K562 (cell line): ENCODE data around the gene GFOD2. TPM values are rescaled to one million over a fixed set of nuclear protein-coding genes. Genes with fewer than 3 reads are reported as not detected.

Experiments used
- CBFA2T2 ChIP-seq: fragments of 450-650 bp; conservative IDR thresholded peaks from 2 replicates; pipeline ENCODE4 v1.6.1; 2017; ENCODE audit warnings: mild to moderate bottlenecking
- EHMT2 ChIP-seq: fragments of 450-650 bp; IDR thresholded peaks from 2 replicates; pipeline ENCODE4 v1.6.1; 2018; ENCODE audit warnings: antibody characterized with exemption
- EP300 ChIP-seq: IDR thresholded peaks from 2 replicates; pipeline ENCODE4 v1.6.1; 2012; ENCODE audit warnings: low read length, improper control_type of control experiment
- EWSR1 ChIP-seq: fragments of 450-650 bp; IDR thresholded peaks from 2 replicates; pipeline ENCODE4 v1.6.1; 2018; ENCODE audit warnings: borderline replicate concordance, mild to moderate bottlenecking, low read depth, moderate library complexity; ENCODE audit not compliant: partially characterized antibody
- FIP1L1 ChIP-seq: fragments of 200-400 bp; formaldehyde crosslinking; IDR thresholded peaks from 2 replicates; pipeline ENCODE4 v1.6.1; 2018; ENCODE audit warnings: mild to moderate bottlenecking, low read depth, low read length; ENCODE audit not compliant: poor library complexity, severe bottlenecking
- GATA2 ChIP-seq: sonication (generic); formaldehyde crosslinking; IDR thresholded peaks from 2 replicates; pipeline ENCODE4 v1.4.0; 2020; ENCODE audit warnings: mild to moderate bottlenecking, missing genetic modification reagents
- HDAC2 ChIP-seq: fragments of 450-650 bp; IDR thresholded peaks from 2 replicates; pipeline ENCODE4 v1.6.1; 2016; ENCODE audit warnings: mild to moderate bottlenecking
- IRF1 ChIP-seq: sonication (generic); formaldehyde crosslinking; IDR thresholded peaks from 2 replicates; pipeline ENCODE4 v1.8.0; 2022; ENCODE audit warnings: missing genetic modification reagents, mild to moderate bottlenecking, borderline replicate concordance
- MIER1 ChIP-seq: fragments of 450-650 bp; IDR thresholded peaks from 2 replicates; pipeline ENCODE4 v1.6.1; 2016; ENCODE audit warnings: antibody characterized with exemption, mild to moderate bottlenecking, low read depth
- NR2F6 ChIP-seq: fragments of 450-650 bp; formaldehyde crosslinking; IDR thresholded peaks from 2 replicates; pipeline ENCODE4 v1.4.0; 2020; ENCODE audit warnings: mild to moderate bottlenecking
- RB1 ChIP-seq: fragments of 450-650 bp; IDR thresholded peaks from 2 replicates; pipeline ENCODE4 v1.6.1; 2017; ENCODE audit warnings: low read depth, mild to moderate bottlenecking
- YY1 ChIP-seq, 3 experiments: IDR thresholded peaks; 2 replicates each; pipeline ENCODE4 v1.6.1; 2011; ENCODE audit warnings: low read length in 2 of 3, mild to moderate bottlenecking in 2 of 3, moderate library complexity in 2 of 3, borderline replicate concordance in 1 of 3, control low read depth in 1 of 3, low read depth in 1 of 3; ENCODE audit not compliant: insufficient read depth in 3 of 3, insufficient replicate concordance in 2 of 3, control insufficient read depth in 1 of 3, insufficient read length in 1 of 3; ENCODE audit errors: extremely low read depth in 1 of 3
- ZFPM2 ChIP-seq: fragments of 250-450 bp; sonication (Bioruptor Pico); IDR thresholded peaks from 2 replicates; pipeline ENCODE4 v1.5.1; 2022; ENCODE audit warnings: mild to moderate bottlenecking
- ZNF121 ChIP-seq: sonication (generic); formaldehyde crosslinking; conservative IDR thresholded peaks from 2 replicates; pipeline ENCODE4 v1.8.0; 2022; ENCODE audit warnings: missing genetic modification reagents
- ZNF75A ChIP-seq: fragments of 450-650 bp; formaldehyde crosslinking; IDR thresholded peaks from 2 replicates; pipeline ENCODE4 v1.4.0; 2020; ENCODE audit warnings: mild to moderate bottlenecking
- polyA plus RNA-seq, 8 experiments: library from polyadenylated mRNA; depleted of rRNA in 4 of 8; stranded (reverse) in 5 of 8; unstranded in 3 of 8; fragments of >200 nt; fragmentation: Nextera tagmentation in 2 of 8; fragmentation: Illumina TruSeq in 1 of 8; extraction: Ambion mirVana in 2 of 8; extraction: Trizol in 1 of 8; gene quantifications; 2 replicates each; pipeline versions ENCODE4 v1.2.1 to v1.2.3, GENCODE V29; 2011 to 2014; ENCODE audit warnings: inconsistent platforms in 1 of 8, missing spikeins in 1 of 8
- total RNA-seq, 7 experiments: library from RNA; depleted of rRNA in 6 of 7; stranded (reverse); fragments of >200 nt in 6 of 7; fragmentation: Illumina TruSeq in 2 of 7; extraction: Trizol in 2 of 7; gene quantifications; 2 replicates each; pipeline versions ENCODE4 v1.2.1 to v1.2.3, GENCODE V29; 2011 to 2021; ENCODE audit warnings: low replicate concordance in 1 of 7
- TF ChIP-seq, protein P1 (sequence below), 3 experiments: fragments of 200-800 bp in 1 of 3; sonication (Bioruptor generic) in 1 of 3; sonication (generic) in 1 of 3; formaldehyde crosslinking in 1 of 3; IDR thresholded peaks; 2 replicates each; pipeline versions ENCODE4 v1.6.1 to v1.8.0; 2016 to 2022; ENCODE audit warnings: mild to moderate bottlenecking in 2 of 3, missing compliant biosample characterization in 2 of 3, missing genetic modification characterization in 2 of 3, missing genetic modification reagents in 1 of 3
- TF ChIP-seq, protein P2 (sequence below): fragments of 250-450 bp; sonication (Bioruptor Pico); IDR thresholded peaks from 2 replicates; pipeline ENCODE4 v1.4.0; 2020
- TF ChIP-seq, protein P3 (sequence below): fragments of 450-650 bp; formaldehyde crosslinking; conservative IDR thresholded peaks from 2 replicates; pipeline ENCODE4 v1.4.0; 2022; ENCODE audit warnings: mild to moderate bottlenecking, missing genetic modification characterization

Gene GFOD2
- total and polyA plus RNA-seq, 9 of the 15 experiments (the other 6 are each of a cell fraction or from before 2014, with no cell fraction given) = 1.9 to 15.8 (median 11.1) TPM

- TF ChIP-seq FIP1L1 = peak; percentile 77
- TF ChIP-seq NR2F6 (CRISPR knock-in tag) = no peak
- TF ChIP-seq GATA2 (CRISPR knock-in tag) = no peak
- peak; percentile 66 for TF ChIP-seq RB1
- TF ChIP-seq ZNF75A (CRISPR knock-in tag) = no peak
- TF ChIP-seq IRF1 (CRISPR knock-in tag) = no peak
- no peak for TF ChIP-seq EP300
- TF ChIP-seq ZNF121 (CRISPR knock-in tag) = no peak
- no peak for TF ChIP-seq EWSR1
- peak in 2 of 3 experiments; percentile 24 to 50 for TF ChIP-seq YY1 (IDR thresholded peaks at IDR 0.05; ENCODE audit: borderline replicate concordance in 1 of 3, control insufficient read depth in 1 of 3, extremely low read depth in 1 of 3, insufficient read depth in 3 of 3, insufficient read length in 1 of 3, insufficient replicate concordance in 2 of 3, low read depth in 1 of 3, low read length in 2 of 3)
- TF ChIP-seq ZFPM2 (CRISPR knock-in tag) = no peak
- TF ChIP-seq EHMT2 = no peak
- no peak for TF ChIP-seq CBFA2T2
- TF ChIP-seq, protein P1, sequence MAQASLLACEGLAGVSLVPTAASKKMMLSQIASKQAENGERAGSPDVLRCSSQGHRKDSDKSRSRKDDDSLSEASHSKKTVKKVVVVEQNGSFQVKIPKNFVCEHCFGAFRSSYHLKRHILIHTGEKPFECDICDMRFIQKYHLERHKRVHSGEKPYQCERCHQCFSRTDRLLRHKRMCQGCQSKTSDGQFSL (CRISPR knock-in tag; IDR thresholded peaks at IDR 0.05) = no peak
- TF ChIP-seq, protein P1 (tag; IDR thresholded peaks at IDR 0.05) = no peak
- TF ChIP-seq, protein P2, sequence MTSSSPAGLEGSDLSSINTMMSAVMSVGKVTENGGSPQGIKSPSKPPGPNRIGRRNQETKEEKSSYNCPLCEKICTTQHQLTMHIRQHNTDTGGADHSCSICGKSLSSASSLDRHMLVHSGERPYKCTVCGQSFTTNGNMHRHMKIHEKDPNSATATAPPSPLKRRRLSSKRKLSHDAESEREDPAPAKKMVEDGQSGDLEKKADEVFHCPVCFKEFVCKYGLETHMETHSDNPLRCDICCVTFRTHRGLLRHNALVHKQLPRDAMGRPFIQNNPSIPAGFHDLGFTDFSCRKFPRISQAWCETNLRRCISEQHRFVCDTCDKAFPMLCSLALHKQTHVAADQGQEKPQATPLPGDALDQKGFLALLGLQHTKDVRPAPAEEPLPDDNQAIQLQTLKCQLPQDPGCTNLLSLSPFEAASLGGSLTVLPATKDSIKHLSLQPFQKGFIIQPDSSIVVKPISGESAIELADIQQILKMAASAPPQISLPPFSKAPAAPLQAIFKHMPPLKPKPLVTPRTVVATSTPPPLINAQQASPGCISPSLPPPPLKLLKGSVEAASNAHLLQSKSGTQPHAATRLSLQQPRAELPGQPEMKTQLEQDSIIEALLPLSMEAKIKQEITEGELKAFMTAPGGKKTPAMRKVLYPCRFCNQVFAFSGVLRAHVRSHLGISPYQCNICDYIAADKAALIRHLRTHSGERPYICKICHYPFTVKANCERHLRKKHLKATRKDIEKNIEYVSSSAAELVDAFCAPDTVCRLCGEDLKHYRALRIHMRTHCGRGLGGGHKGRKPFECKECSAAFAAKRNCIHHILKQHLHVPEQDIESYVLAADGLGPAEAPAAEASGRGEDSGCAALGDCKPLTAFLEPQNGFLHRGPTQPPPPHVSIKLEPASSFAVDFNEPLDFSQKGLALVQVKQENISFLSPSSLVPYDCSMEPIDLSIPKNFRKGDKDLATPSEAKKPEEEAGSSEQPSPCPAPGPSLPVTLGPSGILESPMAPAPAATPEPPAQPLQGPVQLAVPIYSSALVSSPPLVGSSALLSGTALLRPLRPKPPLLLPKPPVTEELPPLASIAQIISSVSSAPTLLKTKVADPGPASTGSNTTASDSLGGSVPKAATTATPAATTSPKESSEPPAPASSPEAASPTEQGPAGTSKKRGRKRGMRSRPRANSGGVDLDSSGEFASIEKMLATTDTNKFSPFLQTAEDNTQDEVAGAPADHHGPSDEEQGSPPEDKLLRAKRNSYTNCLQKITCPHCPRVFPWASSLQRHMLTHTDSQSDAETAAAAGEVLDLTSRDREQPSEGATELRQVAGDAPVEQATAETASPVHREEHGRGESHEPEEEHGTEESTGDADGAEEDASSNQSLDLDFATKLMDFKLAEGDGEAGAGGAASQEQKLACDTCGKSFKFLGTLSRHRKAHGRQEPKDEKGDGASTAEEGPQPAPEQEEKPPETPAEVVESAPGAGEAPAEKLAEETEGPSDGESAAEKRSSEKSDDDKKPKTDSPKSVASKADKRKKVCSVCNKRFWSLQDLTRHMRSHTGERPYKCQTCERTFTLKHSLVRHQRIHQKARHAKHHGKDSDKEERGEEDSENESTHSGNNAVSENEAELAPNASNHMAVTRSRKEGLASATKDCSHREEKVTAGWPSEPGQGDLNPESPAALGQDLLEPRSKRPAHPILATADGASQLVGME (CRISPR knock-in tag) = no peak
- 0 out of 2 replicates have a peak, but pooled peaks have one; percentile 13 for TF ChIP-seq HDAC2
- TF ChIP-seq, protein P3, sequence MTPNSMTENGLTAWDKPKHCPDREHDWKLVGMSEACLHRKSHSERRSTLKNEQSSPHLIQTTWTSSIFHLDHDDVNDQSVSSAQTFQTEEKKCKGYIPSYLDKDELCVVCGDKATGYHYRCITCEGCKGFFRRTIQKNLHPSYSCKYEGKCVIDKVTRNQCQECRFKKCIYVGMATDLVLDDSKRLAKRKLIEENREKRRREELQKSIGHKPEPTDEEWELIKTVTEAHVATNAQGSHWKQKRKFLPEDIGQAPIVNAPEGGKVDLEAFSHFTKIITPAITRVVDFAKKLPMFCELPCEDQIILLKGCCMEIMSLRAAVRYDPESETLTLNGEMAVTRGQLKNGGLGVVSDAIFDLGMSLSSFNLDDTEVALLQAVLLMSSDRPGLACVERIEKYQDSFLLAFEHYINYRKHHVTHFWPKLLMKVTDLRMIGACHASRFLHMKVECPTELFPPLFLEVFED (CRISPR knock-in tag) = no peak
- no peak for TF ChIP-seq MIER1
These were observed at the start of gene GFOD2 (continued) for GRCh38 chr16:67719048-67719777.
